T-cell (primary cell): ENCODE results near the gene CEP57L1. TPM values are rescaled to one million over a fixed set of nuclear protein-coding genes. Genes with fewer than 3 reads are reported as not detected.

Experiments
- ATAC-seq, 4 experiments: fragments of 200-7000 bp in 3 of 4; fragments of 150-1000 bp in 1 of 4; cut with Tn5 transposase; replicated peaks in 1 of 4; 1 replicate in 3 of 4; 2 replicates in 1 of 4; pipeline ENCODE4 v1.10.0; 2021; ENCODE audit warnings: moderate library complexity in 3 of 4, mild to moderate bottlenecking in 2 of 4, moderate number of reproducible peaks in 1 of 4
- CTCF ChIA-PET, 2 donors: fragments of 300-600 bp; sonication (Branson Sonifier 250); formaldehyde crosslinking; loops; one replicate each; lab custom pipeline; 2022; ENCODE audit warnings: antibody characterized with exemption in 2 of 2; lab: Charles Lee
- POLR2A ChIA-PET, 2 donors: fragments of 300-600 bp; sonication (Branson Sonifier 250); formaldehyde crosslinking; loops; one replicate each; lab custom pipeline; 2022; ENCODE audit warnings: antibody characterized with exemption in 2 of 2; lab: Charles Lee
- DNase-seq, 35 experiments: peaks; one replicate each; pipeline versions ENCODE4 v3.0.0 to v3.0.0-alpha.2; 2013 to 2023
- H3K27ac ChIP-seq: one replicate; pipeline ENCODE4 v1.5.1; 2013; ENCODE audit warnings: low read length
- H3K27me3 ChIP-seq, 2 experiments: replicated peaks in 1 of 2; 1 replicate in 1 of 2; 2 replicates in 1 of 2; pipeline versions ENCODE4 v1.6.1 to v1.7.0; 2013; ENCODE audit warnings: low read length in 1 of 2, mixed read lengths in 1 of 2; ENCODE audit not compliant: control insufficient read depth in 2 of 2, insufficient read depth in 2 of 2; ENCODE audit errors: extremely low read depth in 1 of 2
- H3K36me3 ChIP-seq, 2 donors: 1 replicate in 1 of 2; 2 replicates in 1 of 2; pipeline versions ENCODE4 v1.6.1 to v1.7.0; 2013; ENCODE audit warnings: low read length in 1 of 2; ENCODE audit not compliant: control insufficient read depth in 2 of 2, insufficient read depth in 1 of 2; ENCODE audit errors: extremely low read depth in 1 of 2
- H3K4me1 ChIP-seq, 2 experiments: 1 replicate in 1 of 2; 2 replicates in 1 of 2; pipeline versions ENCODE4 v1.6.1 to v1.7.0; 2013; ENCODE audit warnings: low read length in 2 of 2, mixed read lengths in 1 of 2; ENCODE audit not compliant: insufficient read depth in 2 of 2, control insufficient read depth in 1 of 2; ENCODE audit errors: extremely low read depth in 1 of 2
- H3K4me3 ChIP-seq, 2 donors: 1 replicate in 1 of 2; 2 replicates in 1 of 2; pipeline versions ENCODE4 v1.5.1 to v1.7.0; 2013; ENCODE audit warnings: mild to moderate bottlenecking in 2 of 2, low read length in 1 of 2, moderate library complexity in 1 of 2; ENCODE audit not compliant: control insufficient read depth in 1 of 2; ENCODE audit errors: extremely low read depth in 1 of 2
- H3K9me3 ChIP-seq: 2 replicates; pipeline ENCODE4 v1.7.0; 2013
- H3K27ac Mint-ChIP-seq, 2 donors: one replicate each; pipeline ENCODE4 v1.8.0; 2020 to 2021; ENCODE audit warnings: mild to moderate bottlenecking in 2 of 2, mixed read lengths in 2 of 2
- H3K27me3 Mint-ChIP-seq, 2 donors: one replicate each; pipeline ENCODE4 v1.8.0; 2021 to 2022; ENCODE audit warnings: mixed read lengths in 2 of 2
- H3K36me3 Mint-ChIP-seq: one replicate; pipeline ENCODE4 v1.8.0; 2021; ENCODE audit warnings: mixed read lengths
- H3K4me1 Mint-ChIP-seq, 3 donors: one replicate each; pipeline ENCODE4 v1.8.0; 2020 to 2022; ENCODE audit warnings: mixed read lengths in 3 of 3, mild to moderate bottlenecking in 1 of 3
- H3K4me3 Mint-ChIP-seq, 3 donors: one replicate each; pipeline ENCODE4 v1.8.0; 2020 to 2022; ENCODE audit warnings: mild to moderate bottlenecking in 3 of 3, mixed read lengths in 3 of 3, moderate library complexity in 3 of 3
- H3K9me3 Mint-ChIP-seq, 3 donors: one replicate each; pipeline ENCODE4 v1.8.0; 2020 to 2022; ENCODE audit warnings: mixed read lengths in 3 of 3
- WGBS: methylation state at CpG from one replicate; pipeline ENCODE4 v1.1.5; 2013; ENCODE audit warnings: missing lambda C conversion rate; ENCODE audit not compliant: insufficient coverage; 5-methylcytosine and 5-hydroxymethylcytosine counted together
- total RNA-seq, 35 experiments: library from RNA in 6 of 35; stranded (reverse) in 6 of 35; fragments of 120-200 nt in 1 of 35; gene quantifications; one replicate each; pipeline versions ENCODE4 v1.2.1 to v1.2.4 and lab custom pipeline; 2013 to 2026

Gene CEP57L1
- total RNA-seq, 5 donors from 2014 or later (not counting 1 experiment from before 2014, with no cell fraction given): 5.2 to 7.9 (median 5.9) TPM

- POLR2A ChIA-PET: no interaction called here
- Mint-ChIP-seq H3K4me1 (no peaks in the 10 kb centered on the region), H3K9me3 (peaks cover 0 to 19% (median 9%) of the 10 kb centered on the region in 3 donors), H3K36me3 (peaks cover 6% of the 10 kb centered on the region), H3K27ac (no peak overlapping the region), H3K4me3 (no peak overlapping the region), H3K27me3 (peaks cover 0 to 1% of the 10 kb centered on the region in 2 donors)
- WGBS: 83% methylated on average over 1 of the region's 1 CpG
- H3K4me1 ChIP-seq: no peaks in the 10 kb centered on the region
- H3K36me3 ChIP-seq: no peaks in the 10 kb centered on the region
- ATAC-seq (no peak), DNase-seq (no peak)
- no peak overlapping the region for H3K4me3 ChIP-seq
- CTCF ChIA-PET: interaction anchor here in 1 of 2 donors (0.6 kb wide), 1 partner anchor 126 kb away, joined by 3 read pairs; no protein-coding TSS in a partner anchor
- H3K27ac ChIP-seq: no peak overlapping the region
- no peaks in the 10 kb centered on the region for H3K27me3 ChIP-seq
- no peaks in the 10 kb centered on the region for H3K9me3 ChIP-seq
Measured at GRCh38 chr6:109194880-109195279, 99.6 kb downstream of the CEP57L1 start.

- H3K4me3 ChIP-seq: no peak overlapping the region
- H3K27ac ChIP-seq: no peak overlapping the region
- ChIA-PET POLR2A (interaction anchor here in 1 of 2 donors (0.6 kb wide), 1 partner anchor 31 kb away, joined by 6 read pairs; no protein-coding TSS in a partner anchor), CTCF (no interaction called here)
- no peak overlapping the region for H3K27ac Mint-ChIP-seq
- H3K36me3 Mint-ChIP-seq: peaks cover 3% of the 10 kb centered on the region
- no peak overlapping the region for H3K4me3 Mint-ChIP-seq
- H3K9me3 Mint-ChIP-seq: peaks cover 0 to 9% (median 3%) of the 10 kb centered on the region in 3 donors
- H3K4me1 ChIP-seq: no peaks in the 10 kb centered on the region
- no CpG with 5 or more reads among the region's 1 CpG for WGBS
- no peaks in the 10 kb centered on the region for H3K9me3 ChIP-seq
- DNase-seq: no peak
- no peaks in the 10 kb centered on the region for H3K27me3 ChIP-seq
- H3K36me3 ChIP-seq: no peaks in the 10 kb centered on the region
- peaks cover 1 to 3% of the 10 kb centered on the region in 2 donors for H3K27me3 Mint-ChIP-seq
- no peaks in the 10 kb centered on the region for H3K4me1 Mint-ChIP-seq
- ATAC-seq: no peak
Measured at GRCh38 chr6:109197061-109197460, 101.8 kb downstream of the CEP57L1 start.

GRCh38 chr6:109202409-109203264 lies 107.3 kb downstream of the CEP57L1 start:
- CTCF ChIA-PET: no interaction called here
- ATAC-seq (no peak), DNase-seq (no peak)
- Mint-ChIP-seq H3K27ac (no peak overlapping the region), H3K9me3 (no peaks in the 10 kb centered on the region), H3K27me3 (peaks cover 0 to 3% of the 10 kb centered on the region in 2 donors), H3K36me3 (no peaks in the 10 kb centered on the region), H3K4me1 (no peaks in the 10 kb centered on the region), H3K4me3 (no peak overlapping the region)
- Histone ChIP-seq H3K4me3 (no peak overlapping the region), H3K4me1 (no peaks in the 10 kb centered on the region), H3K9me3 (no peaks in the 10 kb centered on the region), H3K36me3 (no peaks in the 10 kb centered on the region), H3K27ac (no peak overlapping the region), H3K27me3 (no peaks in the 10 kb centered on the region)
- 76% methylated on average over 3 of the region's 5 CpGs for WGBS
- POLR2A ChIA-PET: no interaction called here

GRCh38 chr6:109204511-109204910 lies 109.2 kb downstream of the CEP57L1 start:
- Mint-ChIP-seq H3K36me3 (no peaks in the 10 kb centered on the region), H3K27ac (no peak overlapping the region), H3K9me3 (no peaks in the 10 kb centered on the region), H3K27me3 (peaks cover 0 to 3% of the 10 kb centered on the region in 2 donors), H3K4me3 (no peak overlapping the region), H3K4me1 (no peaks in the 10 kb centered on the region)
- no peaks in the 10 kb centered on the region for H3K4me1 ChIP-seq
- no peaks in the 10 kb centered on the region for H3K9me3 ChIP-seq
- H3K27me3 ChIP-seq: no peaks in the 10 kb centered on the region
- WGBS: no CpG with 5 or more reads among the region's 3 CpGs
- DNase-seq (no peak), ATAC-seq (no peak)
- H3K36me3 ChIP-seq: no peaks in the 10 kb centered on the region
- H3K27ac ChIP-seq: no peak overlapping the region
- H3K4me3 ChIP-seq: no peak overlapping the region
- POLR2A ChIA-PET: no interaction called here
- CTCF ChIA-PET: no interaction called here

GRCh38 chr6:109212683-109213082 lies 117.4 kb downstream of the CEP57L1 start:
- H3K4me1 Mint-ChIP-seq: no peaks in the 10 kb centered on the region
- no peaks in the 10 kb centered on the region for H3K36me3 ChIP-seq
- no peak overlapping the region for H3K4me3 Mint-ChIP-seq
- ChIA-PET POLR2A (no interaction called here), CTCF (interaction anchor here in 1 of 2 donors (0.6 kb wide), 1 partner anchor 12 kb away, joined by 3 read pairs; no protein-coding TSS in a partner anchor)
- DNase-seq (no peak), ATAC-seq (no peak)
- WGBS: no CpG with 5 or more reads among the region's 1 CpG
- H3K27me3 Mint-ChIP-seq: peaks cover 7 to 22% of the 10 kb centered on the region in 2 donors
- H3K36me3 Mint-ChIP-seq: peaks cover 7% of the 10 kb centered on the region
- H3K9me3 ChIP-seq: no peaks in the 10 kb centered on the region
- H3K27ac ChIP-seq: no peak overlapping the region
- no peaks in the 10 kb centered on the region for H3K4me1 ChIP-seq
- peaks cover 0 to 16% (median 11%) of the 10 kb centered on the region in 3 donors for H3K9me3 Mint-ChIP-seq
- no peaks in the 10 kb centered on the region for H3K27me3 ChIP-seq
- H3K27ac Mint-ChIP-seq: no peak overlapping the region
- H3K4me3 ChIP-seq: no peak overlapping the region
